ENCODE measurements around the gene CLDN34. TPM values are rescaled to one million over a fixed set of nuclear protein-coding genes. Genes with fewer than 3 reads are reported as not detected.

Gene CLDN34
- polyA plus RNA-seq, 3 donors: 0.17 TPM; not detected in 2

DNA sequence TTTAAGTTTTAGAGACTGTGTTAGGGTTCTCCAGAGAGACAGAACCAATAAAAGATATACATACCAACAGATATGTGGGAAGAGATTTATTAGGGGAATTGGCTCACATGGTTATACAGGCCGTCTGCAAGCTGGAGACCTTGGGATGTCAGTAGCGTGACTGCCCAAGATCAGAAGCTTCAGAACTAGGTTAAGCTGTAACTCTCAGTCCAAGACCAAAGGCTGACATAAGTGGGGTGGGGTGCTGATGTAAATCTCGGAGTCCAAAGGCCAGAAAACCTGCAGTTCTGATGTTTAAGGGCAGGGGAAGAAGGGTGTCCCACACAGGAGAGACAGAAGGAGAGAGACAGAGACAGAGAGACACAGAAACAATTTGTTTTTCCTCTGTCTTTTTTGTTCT lies 10.5 kb downstream of the CLDN34 start:
- DNase-seq: no peak

DNA sequence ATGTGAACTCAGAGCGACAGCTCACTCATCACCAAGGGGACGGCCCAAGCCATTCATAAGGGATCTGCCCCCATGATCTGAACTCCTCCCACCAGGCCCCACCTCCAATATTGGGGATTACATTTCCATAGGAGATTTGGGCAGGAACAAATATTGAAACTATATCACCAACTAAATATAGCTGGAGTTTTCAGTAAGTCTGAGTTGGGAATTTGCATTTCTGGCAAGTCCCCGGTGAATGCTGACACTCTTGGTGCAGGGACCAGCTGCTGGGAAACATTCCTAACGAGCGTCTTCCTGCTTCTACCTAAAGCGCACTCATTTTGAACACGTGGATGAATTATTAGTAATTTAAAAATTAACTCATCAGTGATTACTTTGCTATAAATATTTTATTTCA lies 13.2 kb downstream of the CLDN34 start:
- DNase-seq: no peak

DNA sequence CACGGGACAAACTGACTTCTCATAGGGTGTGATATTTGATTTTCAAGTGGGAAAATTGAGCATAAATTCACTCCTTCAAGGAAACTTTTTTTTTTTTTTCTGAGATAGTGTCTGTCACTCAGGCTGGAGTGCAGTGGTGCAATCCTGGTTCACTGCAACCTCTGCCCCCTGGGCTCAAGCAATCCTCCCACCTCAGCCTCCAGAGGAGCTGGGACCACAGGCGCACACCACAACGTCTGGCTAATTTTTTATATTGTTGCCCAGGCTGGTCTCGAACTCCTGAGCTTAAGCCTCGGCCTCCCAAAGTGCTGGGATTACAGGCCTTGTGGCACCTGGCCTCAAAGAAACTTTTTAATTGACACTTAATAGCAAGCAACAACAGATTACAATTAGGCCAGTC lies 13.8 kb downstream of the CLDN34 start:
- DNase-seq: no peak

DNA sequence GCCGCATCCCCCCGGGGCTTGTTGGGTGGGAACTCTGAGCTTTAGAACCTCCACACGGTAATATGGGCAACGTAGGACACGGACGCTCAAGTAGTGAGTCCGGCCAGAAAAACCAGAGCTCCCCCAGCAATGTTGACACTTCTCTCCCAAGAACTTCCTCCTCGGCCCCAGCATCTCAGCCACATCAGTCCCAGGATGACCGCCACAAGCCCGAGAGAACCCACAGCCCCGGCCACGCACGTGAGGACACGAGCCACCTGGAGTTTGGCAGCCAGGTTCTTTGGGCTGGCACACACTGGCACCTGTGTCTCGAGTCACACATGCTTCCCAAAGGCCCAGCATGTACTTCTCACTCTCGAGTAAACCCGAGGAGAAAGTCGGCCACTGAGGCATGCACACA lies 16.3 kb downstream of the CLDN34 start:
- no peak for DNase-seq

DNA sequence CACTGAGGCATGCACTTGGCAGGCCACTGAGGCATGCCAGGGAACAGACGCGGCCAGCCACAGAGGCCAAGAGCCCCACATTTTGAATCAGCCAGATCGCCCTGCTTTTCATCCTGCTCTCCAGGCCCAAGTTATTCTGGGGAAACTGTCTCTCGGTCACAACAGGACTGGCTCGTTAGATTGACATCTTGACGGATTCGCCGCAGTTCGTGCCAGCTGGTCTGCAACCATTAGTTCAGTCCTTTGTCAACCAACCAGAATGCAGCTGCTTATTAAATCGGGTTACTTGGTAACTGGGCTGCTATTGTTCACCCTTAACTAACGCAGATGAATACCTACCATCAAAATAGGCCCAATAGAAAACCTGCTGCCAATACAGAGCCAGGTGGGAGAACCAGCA lies 16.7 kb downstream of the CLDN34 start:
- DNase-seq: no peak

DNA sequence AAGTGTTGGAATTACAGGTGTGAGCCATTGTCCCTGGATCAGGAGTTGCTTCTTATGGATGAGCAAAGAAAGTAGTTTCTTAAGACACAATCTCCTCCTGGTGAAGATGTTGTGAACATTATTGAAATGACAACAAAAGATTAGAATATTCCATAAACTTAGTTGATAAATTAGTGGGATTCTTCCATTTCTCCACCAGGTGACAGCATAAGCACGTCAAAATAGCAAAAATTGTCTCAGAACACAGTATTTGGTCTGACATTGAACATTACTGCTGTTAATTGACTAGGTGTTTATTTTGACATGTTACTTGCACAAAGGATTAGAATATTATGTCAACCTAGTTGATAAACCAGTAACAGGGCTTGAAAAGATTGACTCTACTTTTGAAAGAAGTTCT lies 21.6 kb downstream of the CLDN34 start:
- DNase-seq: no peak

DNA sequence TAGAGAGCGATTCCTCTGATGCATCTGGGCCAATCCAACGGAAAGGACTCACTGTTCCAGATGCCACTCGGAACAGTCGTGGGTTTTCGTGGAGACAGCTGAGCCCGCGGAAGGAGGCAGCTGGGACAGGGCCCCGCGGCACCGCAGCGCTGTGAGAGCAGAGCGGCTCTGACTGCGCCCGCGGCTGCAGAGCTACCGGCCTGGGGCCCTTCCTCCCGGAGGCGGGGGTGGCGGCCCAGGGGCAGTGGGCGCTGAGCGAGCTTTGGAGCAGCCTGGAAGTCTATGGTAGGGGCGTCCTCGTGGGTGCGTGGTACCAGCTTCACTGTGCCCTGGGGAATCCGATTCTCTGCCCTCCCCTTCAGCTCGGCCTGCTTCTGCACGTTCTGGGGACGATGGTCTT lies 24.9 kb downstream of the CLDN34 start:
- DNase-seq: no peak

DNA sequence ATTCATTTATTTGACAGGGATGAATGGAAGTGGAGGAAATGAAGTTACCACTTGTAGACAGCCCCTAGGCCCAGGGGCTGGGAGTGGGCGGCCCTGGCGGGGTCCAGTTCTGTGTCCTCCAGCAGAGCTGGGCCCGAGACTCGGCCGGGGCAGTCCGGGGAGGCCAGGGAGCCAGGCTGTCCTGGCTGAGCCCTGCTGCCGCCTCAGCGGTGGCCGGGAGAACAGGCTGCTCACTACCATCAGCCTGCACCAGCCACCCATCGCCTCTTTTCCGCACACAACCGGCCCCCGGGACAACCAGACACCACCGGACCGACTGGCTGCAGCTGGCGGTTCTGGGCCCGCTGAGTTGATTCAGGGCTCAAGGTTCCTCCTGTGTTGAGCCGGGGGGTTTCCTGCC lies 25.6 kb downstream of the CLDN34 start:
- DNase-seq: no peak

DNA sequence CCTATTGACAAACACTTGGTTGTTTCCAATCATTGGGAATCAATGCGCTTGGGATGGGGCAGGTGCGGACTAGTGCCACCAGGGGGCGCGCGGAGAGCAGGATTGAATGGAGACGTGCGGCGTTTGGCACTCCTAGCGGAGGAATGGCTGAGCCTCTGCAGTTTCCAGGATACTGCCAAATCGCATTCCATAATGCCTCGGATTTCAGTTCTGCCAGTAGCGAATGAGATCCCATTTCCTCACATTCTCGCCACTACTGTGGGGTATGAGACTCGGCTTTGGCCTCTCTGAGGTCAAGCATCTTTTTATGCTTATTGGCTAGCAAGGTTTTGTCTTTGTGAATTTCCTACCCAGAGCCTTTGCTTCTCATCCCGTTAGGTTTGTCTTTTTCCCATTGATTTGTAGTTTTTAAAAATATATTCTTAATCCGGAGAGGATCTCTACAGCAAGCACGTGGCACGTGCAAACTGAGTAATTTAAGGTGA lies 28.7 kb downstream of the CLDN34 start:
- peak; percentile 52 for DNase-seq

DNA sequence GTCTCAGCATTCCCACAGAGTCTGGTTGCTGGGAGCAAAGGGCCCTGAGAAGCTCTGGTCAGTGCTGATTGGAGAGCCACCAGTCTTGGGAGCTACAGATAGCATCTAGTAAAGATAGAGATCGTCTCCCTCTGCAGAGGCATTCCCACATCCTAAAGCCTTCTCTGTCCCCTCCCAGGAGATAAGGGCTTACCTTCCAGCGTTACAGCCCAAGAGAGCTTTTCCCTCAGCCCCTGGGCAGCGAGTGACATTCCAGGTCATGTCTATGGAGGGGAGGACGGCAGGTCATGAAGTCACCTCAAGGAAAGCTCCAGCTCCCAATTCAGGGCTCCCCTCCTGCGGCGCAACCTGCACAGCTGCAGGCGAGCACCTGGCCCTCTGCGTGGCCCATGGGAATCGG lies 29.9 kb downstream of the CLDN34 start:
- DNase-seq: no peak

DNA sequence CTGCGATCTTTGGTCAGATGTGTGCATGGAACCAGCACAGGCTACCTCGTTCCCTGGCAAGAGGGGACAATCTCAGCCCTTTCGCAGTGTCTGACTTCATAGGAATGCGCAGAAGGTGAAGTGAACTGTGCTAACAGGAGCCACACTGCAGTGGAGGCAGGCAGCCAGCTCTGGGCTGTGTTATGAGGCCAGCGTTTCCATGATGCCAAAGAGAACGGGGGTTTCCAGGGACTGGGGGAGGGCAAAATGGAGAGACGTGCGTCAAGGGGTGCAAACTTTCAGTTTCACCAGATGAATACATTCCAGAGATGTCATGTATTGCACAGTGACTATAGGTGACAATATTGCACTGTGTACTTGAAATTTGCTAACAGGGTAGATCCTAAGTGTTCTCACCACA lies 30.4 kb downstream of the CLDN34 start:
- DNase-seq: no peak

DNA sequence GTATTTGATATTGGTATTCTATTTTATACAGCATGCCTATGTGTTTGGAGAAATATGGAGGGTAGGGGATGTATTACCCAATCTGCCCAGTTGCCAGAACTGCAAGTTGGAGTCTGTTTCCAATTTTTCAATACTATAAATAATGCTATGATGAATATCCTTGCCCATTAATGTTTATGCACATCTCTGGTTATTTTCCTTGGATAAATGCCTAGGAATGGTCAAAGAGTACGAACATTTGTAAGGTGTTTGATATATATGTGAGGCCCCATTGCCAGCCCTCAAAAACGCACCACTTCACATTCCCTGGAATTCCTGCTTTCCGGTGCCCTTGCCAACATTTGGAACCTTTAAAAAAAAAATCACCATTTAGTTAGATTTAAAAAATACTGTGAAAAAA lies 34.3 kb downstream of the CLDN34 start:
- no peak for DNase-seq

DNA sequence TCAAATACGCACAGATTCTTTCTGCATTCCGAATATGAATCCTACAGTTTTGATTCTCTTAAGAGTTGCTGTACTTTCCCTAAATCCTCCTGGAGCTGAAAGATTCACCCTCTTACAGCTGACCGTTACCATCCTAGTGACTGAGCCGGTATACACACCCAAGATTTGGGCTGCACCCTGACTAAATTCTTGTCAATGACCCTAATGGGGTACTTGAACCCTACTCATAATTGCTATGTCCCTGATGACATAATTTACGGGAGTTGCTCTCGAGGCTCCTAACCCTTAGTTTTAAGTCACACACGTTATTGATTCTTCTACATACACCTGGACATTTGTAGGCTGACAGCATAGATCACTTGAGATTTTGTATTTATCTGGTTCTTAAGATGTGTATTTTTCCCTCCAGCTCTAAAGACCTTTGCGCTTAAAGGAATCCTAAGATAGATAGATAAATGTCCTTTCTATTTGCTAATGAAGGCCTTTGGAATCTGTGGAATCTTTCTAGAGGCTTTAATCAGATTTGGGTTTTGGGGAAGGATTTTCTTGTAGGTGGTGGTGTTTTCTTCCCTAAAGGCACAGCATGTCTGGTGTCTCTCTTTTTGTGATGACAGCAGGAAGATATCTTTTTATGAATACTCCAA lies 37.8 kb downstream of the CLDN34 start:
- DNase-seq: no peak

DNA sequence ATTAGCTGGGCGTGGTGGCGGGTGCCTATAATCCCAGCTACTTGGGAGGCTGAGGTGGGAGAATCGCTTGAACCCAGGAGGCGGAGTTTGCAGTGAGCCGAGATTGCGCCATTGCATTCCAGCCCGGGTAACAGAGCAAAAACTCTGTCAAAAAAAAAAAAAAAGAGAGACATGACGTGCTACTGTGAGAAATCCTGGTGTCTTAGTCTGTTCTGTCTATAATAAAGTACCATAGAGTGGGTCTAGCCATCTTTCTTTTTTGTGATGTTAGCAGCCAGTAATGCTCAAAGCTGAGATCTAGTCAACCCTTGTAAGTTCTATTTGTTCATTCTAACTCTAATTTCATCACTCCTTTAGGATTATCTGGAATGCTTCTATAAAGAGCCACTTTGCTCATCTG lies 38.9 kb downstream of the CLDN34 start:
- no peak for DNase-seq

DNA sequence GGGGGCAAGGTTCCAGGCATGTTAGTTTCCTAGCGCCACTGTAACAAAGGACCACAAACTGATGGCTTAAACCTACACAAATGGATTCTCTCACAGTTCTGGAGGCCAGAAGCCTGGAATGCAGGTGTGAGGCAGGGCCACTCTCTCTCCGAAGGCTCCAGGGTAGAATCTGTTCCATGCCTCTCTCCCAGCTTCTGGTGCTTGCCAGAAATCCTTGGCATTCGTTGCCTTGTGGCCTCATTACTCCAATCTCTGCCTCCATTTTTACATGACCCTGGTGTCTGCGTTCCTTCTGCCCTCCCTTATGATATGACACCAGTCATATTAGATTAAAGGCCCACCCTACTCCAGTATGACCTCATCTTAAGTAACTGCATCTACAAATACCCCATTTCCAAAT lies 39.6 kb downstream of the CLDN34 start:
- DNase-seq: no peak

DNA sequence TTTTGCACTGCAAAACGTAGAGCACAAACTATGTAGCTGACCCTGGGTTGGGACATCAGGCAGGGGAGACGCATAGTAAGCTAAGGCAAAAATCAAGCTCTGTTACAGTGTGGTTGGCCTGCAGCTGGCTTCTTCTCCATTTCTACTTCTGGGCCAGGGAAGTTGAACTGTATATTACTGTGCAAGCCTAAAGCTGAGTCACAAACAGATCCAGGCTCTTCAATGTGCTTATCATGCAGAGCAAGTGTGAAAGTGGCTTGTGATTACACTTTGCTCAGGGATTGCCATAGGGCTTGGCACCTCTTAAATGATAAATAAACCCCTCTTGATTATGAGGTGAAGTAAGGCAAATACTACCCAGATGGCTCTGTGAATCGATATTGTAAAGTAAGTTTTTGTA lies 40.5 kb downstream of the CLDN34 start:
- DNase-seq: no peak

DNA sequence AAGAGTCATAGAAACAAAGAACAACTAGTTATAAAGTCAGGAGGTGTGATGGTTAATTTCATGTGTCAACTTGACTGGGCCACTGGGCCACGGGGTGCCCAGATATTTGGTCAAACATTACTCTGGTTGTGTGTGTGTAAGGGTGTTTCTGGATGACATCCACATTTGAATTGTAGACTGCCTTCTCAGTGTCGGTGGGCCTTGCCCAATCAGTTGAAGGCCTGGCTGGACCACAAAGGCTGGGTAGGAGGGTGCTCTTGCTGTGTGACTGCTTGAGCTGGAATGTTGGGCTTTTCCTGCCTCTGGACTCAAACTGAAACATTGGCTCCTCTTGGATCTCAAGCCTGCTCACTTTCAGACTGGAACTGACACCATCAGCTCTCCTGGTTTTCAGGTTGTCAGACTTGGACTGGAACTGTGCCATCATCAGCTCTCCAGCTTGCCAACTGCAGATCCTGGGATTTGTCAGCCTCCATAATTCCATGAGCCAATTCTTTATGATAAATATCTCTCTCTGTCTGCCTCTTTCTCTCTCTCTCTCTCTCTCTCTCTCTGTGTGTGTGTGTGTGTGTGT lies 41.4 kb downstream of the CLDN34 start:
- DNase-seq: no peak

DNA sequence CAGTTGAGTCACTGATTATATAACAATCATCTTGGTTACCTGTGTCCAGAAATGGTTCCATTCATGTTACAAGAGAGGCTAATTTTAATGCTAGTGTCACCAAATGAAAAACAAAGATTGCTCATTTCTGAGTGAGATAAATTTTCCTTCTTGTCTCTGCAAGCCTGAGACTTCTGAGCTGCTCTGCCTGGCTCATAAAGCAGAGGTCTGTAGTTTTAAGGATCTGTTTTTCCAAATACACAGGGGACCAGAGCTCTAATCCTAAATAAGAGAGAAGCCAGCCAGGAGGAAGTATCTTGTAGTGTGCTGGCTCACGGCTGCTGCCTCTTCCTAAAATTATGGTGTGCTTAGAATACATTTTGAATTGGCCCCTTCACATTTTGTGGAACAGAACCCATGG lies 42.6 kb downstream of the CLDN34 start:
- no peak for DNase-seq

DNA sequence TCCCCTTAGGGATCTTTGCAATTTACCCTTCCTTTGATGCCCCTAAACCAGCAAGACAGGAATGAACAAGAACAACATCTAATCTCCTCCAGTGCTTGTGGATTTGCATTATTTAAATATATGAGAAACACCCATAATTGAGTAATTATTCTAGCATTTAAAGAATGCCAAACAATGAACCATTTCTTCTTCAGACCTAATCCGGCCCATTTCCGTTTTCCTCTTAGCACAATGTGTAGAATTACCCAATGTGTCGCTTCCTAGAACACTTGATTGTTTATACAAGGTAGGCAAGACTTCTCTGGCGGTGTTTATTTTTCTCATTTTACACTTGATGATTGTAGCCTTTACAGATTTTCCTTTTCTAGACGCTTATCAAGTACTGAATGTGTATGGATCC lies 43.5 kb downstream of the CLDN34 start:
- DNase-seq: no peak

DNA sequence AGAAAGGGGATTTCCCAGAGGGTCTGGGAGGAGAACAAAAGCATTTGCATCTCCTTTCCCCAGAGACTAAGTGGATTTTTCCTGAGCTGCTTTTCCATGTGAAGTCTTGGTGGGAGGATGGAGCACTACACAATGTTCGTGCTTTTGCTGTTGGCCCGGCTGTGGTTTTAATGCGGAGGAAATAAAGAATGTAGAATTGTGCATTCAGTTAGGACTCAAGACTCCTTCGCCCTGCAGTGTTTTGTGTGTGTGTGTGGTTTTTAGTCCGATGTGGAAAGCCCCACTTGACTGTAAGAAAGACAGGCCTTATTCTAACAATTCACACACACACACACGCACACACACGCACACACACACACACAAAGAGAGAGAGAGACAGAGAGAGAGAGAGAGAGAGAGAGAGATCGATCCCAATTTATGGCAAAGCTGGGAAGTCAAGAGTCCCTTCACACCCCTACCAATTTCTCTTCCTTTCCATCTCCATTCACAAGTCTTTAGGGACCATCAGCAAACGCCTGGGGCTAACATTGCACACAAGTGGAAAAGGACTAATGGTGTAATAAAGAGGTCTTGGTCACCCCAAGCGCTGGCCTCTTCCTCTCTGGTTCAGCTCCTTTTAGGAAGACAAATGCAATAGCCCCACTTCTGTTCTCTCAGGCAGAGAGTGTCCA lies 44.2 kb downstream of the CLDN34 start:
- no peak for DNase-seq

DNA sequence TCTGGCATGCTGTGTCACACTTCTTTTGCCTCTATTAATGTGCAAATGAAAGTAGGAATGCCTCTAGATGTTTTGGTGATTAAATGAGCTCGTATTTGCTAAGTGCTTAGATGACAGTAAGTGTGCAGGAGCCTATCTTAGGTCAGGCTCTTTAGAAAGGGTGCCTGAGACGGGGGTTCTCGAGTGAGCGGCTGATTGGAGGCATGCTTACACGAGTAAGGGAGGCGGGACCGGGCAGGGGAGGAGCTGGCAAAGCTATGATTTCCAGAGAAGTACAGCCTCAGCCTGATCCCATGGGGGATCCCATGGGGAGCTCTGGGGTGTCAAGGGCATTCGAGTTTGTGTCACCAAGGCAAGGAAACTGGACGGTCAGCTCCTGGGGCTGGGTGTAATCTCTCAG lies 44.8 kb downstream of the CLDN34 start:
- no peak for DNase-seq

DNA sequence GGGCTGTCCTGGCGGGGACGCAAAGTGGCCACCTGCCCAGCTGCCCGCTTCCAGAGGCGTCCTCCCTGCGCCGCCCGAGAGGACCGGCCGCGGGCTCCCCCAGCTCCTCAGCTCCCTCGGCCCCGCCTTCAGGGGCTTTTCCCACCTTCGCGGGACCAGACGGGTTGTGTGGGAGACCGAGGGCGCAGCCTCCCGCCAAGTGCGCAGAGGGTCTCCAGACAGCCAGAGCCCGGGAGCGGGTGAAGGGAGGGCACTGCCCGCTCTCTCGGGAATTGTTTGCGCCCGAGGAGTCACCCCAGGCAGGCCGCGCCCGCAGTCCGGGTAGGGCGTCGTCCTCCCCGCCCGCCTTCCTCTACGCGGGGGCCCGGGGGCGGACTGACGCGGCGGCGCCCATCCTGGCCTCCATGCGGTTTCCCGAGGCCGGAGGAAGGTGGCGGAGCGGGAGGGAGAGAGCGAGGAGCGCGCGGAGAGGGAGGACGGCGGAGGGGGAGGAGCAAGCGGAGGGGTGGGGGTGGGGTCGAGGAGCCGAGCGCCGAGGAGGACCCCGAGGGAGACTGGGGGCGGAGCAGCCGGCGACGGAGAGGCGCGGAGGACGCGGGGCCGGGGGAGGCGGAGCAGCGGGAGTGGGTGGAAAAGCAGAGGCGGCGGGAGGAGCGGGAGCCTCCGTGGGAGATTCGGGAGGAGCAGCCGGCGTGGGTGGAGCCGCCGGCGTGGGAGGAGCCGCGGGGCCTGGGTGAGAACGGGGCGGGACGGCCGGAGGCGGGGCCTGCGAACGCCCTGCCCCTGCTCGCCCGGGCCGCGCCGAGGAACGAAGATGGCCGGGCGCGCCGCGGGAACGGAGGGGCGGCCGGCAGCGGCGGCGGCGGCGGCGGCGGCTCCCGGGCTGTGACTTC lies 47.5 kb downstream of the CLDN34 start:
- DNase-seq: peak; percentile 74

DNA sequence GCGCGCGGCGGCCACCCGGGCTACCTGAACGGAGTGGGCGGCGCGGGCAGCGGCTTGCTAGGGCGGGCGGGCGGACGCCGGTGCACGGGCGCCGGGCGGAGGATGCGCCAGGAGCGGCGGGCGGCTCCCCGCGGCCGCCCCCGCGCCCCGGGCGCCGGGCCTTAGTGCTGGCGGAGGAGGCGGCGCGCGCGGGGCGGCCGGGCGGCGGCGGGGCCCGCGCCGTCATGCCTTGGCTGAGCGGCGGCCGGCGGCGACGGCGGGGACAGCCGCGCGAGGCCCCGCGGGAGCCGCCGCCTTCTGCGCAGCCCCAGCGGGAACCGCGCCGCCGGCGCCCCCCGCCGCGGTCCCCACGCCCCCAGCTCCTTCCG lies 48.2 kb downstream of the CLDN34 start:
- DNase-seq: no peak
